HG03103 (cell line): ENCODE measurements around the gene MMD2.

Experiments used
- ATAC-seq: cut with Tn5 transposase; IDR thresholded peaks from one replicate; pipeline ENCODE4 v1.9.1; 2021; ENCODE audit warnings: low read depth; ENCODE audit not compliant: unreplicated experiment

Gene MMD2

DNA sequence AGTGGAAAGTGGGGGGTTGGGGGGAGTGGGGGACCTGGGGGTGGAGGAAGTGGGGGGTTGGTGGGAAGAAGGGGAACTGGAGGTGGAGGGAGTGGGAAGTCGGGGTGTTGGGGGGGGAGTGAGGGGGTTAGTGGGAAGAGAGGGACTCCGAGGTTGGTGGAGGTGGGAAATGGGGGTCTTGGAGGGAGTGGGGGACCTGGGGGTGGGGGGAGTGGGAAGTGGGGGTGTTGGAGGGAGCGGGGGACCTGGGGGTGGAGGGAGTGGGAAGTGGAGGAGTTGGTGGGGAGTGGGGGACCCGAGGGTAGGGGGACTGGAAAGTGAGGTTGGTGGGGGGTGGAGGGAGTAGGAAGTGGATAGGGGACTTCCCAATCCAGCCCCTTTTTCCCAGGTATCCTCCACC, 906 bp upstream of the MMD2 start:
- no peak for ATAC-seq

DNA sequence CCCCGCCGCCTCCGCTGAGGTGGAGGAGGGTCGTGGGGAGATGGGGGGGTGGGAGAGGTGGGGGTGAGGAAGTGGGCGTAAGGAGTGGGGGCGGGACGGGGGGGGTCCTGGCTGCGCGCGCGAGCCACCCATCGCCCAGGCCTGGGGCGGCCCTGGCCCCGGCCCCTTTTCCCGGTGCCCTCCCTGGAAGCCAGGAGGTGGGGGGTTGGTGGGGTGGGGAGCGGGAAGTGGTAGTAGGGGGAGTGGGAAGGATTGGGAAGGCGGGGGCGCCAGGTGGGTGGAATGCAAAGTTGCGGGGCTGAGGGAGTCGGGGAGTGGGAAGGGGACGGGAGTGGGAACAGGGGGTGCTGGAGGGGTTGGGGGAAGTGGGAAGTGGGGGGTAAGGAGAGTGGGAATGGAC, 319 bp upstream of the MMD2 start:
- no peak for ATAC-seq

DNA sequence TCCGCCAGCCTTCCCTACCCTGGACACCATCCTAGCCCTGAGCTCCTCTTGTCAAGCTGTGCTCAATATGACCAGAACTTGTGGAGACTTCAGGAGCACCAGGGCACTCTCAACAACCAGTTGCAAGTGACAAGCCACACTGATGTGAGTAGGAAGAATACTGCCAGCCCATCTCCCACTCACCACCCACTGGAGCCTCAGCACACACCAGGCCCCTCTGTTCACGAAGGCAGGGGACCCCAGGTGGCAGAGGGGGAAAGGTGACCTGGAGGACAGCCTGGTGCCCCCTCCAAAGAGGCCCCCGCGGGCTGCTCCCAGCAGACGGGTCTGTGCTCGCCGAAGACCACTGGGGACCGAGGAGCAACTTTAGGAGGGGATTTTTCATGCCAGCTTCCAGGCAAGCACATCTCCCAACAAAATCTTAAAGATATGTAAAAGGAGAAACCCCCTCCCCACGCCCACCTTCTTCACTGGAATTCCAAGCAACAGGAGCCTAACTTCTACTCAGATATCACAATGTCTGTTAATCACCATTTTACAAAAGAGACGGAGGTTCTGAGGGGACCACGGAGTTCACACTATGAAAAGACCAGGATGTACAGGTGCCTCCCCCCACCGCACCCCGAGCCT, 1.0 kb downstream of the MMD2 start:
- no peak for ATAC-seq

DNA sequence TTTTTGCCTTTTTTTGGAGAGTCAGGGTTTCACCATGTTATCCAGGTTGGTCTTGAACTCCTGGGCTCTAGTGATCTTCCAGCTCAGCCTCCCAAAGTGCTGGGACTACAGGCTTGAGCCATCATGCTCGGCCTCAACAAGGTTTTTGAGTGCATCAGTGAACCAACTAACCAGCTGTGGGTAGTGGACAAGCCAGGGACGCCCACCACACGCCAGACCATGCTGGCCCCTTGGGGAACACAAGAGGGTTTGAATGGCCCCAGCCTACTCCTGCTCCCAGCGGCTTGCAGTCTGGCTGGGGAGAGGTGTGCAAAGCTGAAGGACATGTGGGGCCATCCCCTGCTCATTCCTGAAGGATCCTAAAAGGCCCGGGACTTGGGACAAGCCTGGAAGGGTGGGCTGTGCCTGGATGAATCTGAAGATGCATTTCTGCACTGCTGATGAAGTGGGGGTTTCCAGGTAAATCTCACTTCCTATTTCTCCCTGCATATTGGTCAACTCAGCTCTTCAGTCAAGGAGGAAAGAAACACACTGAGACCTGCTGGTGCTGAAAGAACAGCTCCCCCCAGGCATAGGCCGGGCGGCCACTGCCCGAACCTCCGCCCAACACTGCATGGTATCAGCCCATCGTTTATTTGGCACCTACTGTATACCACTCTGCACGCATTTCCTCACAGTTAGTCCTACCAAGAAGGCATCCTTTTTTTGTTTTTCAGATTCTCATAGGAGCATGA, 6.9 kb downstream of the MMD2 start:
- ATAC-seq, result no peak

DNA sequence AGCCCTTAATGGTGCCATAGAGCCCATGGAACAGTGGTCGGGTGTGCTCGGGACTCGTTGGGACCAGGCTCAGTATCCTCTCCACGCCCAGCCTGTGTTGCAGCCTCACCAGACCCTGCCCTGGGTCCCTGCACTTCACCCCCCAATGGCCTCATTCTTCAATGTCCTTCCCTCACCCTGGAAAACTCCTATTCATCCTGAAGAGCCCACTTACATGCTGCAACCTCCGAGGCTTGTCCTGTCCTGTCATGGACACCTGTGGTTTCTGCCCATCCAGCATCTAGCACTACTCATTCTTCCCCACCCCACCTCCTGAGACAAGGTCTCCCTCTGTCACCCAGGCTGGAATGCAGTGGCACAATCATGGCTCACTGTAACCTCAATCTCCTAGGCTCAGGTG, 7.7 kb downstream of the MMD2 start:
- no peak for ATAC-seq

DNA sequence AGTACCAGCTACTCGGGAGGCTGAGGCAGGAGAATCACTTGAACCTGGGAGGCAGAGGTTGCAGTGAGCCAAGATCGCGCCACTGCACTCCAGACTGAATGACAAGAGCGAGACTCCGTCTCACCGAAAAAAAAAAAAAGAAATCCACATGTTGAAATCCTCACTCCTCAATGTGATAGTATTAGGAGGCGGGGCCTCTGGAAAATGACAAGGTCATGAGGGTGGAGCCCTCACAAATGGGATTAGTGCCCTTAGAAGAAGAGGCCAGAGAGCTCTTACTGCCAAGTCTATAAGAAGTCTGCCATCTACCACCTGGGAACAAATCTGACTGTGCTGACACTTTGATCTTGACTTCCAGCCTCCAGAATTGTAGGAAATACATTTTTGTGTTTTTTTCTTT, 10.6 kb downstream of the MMD2 start:
- ATAC-seq, result no peak

DNA sequence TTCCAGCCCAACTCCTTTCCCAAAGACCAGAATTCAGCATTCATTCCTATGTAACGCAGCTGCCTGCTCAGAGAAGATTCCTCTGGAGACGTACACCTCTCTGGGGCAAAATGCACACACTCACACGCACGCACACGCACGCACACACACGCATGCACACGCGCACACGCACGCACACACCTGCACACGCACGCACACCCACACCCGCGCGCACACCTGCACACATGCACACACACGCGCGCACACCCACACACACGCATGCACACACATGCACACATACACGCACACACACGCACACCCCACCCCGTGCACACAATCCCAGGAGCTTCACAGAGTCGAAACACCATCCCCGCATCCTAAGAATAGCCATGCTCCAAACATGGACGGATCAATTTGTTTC, 13.0 kb downstream of the MMD2 start:
- no peak for ATAC-seq

DNA sequence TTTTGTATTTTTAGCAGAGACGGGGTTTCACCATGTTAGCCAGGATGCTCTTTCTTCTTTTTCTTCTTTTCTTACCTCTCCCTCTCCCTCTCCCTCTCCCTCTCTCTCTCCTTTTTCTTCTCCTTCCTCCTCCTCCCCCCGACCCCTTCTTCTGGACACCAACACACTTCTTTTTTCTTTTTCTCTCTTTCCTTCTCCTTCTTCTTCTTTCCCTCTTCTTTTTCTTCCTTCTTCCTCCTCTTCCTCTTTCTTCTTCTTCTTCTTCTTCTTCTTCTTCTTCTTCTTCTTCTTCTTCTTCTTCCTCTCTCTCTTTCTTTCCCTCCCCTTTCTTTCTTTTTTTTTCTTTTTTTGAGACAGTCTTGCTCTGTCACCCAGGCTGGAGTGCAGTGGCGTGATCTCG, 14.0 kb downstream of the MMD2 start:
- no peak for ATAC-seq

DNA sequence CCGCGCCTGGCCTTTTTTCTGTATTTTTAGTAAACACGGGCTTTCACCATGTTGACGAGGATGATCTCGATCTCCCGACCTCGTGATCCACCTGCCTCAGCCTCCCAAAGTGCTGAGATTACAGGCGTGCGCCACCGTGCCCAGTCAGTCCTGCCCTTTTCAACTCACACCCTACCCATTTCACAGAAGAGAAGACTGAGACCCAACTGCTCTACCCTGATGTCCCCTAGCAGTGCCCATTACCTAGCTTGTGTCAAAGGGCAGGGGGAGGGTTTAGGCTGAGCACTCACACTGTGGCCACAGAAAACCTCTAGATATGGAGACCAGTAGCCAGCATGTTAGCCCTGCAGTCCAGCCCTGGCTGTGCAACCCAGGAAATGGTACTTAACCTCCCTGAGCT, 15.7 kb downstream of the MMD2 start:
- ATAC-seq, result no peak

DNA sequence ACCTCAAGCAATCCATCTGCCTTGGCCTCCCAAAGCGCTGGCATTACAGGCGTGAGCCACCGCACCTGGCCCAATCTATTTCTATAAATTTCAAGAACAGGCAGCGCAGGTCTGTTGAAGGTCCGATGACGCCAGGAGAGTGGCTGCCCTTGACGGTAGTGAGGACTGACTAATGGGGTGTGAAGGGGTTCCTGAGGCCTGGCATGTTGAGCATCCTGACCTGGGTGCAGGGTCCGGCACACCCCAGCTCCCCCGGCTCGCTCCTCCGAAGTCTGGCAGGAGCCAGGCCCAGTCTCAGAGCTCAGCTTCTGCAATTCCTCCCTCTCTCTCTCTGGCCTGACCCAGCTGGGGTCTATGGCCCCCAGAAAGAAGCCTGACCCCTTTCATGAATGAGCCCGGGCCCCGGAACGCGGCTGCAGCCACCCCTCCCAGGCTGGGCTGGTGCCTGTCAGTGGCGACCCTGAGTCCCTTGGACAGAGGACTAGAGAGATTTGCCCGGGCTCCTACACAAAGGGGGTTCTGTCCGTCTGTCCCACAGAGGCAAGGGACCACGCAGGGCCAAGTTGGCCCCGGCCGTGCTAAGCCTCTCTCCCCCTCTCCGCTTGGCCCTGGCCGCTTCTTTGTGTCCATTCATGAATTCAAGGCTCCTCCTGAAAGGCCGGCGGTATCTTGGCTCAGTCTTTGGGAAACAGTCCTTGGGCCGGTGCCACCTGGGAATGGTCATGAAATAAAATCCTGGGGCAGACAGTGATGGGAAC, 18.8 kb downstream of the MMD2 start:
- no peak for ATAC-seq

DNA sequence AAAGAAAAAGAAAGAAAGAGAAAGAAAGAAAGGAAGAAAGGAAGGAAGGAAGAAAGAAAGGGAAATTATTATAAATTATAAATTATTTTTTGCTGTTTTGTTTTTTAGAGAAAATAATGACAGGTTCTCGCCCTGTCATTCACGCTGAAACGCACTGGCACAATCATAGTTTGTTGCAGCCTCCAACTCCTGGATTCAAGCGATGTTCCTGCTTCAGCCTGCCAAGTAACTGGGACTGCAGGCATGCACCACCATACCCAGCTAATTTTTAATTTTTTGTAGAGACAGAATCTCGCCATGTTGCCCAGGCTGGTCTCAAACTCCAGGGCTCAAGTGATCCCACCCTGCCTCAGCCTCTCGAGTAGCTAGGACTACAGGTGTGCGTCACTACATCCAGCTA, 21.6 kb downstream of the MMD2 start:
- no peak for ATAC-seq

DNA sequence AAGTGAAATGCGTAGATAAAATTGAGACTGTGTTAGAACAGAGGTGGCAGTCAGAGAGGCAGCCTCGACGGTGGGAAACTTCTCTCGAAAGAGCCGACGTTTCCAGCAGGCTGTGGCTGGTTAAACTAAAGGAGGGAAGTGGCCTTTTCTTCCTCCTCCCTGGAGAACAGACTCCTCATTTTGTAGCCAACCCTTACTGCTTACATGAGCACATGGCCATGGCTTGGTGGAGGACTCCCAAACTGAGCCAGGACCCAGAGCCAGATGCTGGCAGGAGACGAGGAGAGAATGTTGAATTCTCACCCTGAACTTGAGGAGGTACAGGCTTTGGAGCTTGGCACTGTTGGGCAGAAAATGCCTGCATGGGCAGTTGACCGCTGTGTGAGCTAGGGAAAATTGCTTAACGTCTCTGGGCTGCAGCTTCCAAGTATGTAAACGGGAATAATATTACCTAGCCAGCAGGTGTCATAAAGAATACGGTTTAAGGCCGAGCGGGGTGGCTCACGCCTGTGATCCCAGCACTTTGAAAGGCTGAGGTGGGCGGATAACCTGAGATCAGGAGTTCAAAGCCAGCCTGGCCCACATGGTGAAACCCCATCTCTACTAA, 24.5 kb downstream of the MMD2 start:
- ATAC-seq, result no peak

DNA sequence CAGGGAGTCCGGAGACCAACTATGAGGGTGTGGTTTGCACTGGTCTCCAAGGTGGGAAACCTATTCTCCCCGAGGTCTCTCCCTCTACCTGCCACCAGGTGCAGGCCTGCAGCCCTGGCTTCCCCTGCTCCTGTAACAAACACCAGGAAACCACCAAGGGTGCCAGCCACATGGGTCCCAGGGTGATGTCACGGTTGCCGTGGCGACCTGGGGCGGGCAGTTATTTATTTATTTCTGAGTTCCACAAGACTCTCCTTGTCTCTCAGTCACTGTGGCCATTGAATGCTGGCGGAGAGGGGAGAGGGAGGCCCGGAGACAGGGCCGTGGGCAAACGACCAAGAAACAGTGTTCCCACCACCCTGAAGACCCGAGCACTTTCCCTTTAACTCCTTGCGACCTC, 27.0 kb downstream of the MMD2 start:
- ATAC-seq, result no peak

DNA sequence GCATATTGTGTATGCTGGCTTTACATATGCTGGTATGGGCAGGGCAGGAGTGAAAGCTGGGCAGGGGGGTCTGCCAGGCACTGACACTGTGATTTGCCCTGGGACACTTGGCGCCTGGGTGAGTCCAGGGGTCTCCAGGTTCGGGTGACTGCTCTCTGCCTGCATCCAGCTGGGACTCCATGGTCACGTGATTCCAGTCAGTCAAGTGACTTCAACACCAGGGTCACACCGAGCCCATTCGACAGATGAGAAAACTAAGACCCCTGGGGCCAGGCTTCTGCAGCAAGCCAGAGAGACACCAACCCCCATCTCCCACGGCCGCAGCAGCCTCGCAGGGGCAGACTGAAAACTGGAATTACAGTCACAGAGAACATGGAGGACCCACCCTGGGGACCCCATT, 30.0 kb downstream of the MMD2 start:
- ATAC-seq, result no peak

DNA sequence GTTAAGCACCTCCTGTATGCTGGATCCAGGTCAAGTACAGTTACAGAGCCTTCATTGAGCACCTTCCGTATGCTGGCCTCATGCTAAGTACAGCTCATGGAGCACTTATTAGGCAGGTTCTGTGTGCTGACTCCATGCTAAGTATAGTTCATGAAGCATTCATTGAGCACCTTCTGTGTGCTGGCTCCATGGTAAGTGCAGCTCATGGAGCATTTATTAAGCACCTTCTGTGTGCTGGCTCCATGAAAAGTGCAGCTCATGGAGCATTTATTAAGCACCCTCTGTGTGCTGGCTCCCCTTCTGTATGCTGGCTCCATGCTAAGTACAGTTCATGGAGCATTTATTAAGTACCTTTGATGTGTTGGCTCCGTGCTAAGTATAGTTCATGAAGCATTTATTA, 30.5 kb downstream of the MMD2 start:
- ATAC-seq, result no peak

DNA sequence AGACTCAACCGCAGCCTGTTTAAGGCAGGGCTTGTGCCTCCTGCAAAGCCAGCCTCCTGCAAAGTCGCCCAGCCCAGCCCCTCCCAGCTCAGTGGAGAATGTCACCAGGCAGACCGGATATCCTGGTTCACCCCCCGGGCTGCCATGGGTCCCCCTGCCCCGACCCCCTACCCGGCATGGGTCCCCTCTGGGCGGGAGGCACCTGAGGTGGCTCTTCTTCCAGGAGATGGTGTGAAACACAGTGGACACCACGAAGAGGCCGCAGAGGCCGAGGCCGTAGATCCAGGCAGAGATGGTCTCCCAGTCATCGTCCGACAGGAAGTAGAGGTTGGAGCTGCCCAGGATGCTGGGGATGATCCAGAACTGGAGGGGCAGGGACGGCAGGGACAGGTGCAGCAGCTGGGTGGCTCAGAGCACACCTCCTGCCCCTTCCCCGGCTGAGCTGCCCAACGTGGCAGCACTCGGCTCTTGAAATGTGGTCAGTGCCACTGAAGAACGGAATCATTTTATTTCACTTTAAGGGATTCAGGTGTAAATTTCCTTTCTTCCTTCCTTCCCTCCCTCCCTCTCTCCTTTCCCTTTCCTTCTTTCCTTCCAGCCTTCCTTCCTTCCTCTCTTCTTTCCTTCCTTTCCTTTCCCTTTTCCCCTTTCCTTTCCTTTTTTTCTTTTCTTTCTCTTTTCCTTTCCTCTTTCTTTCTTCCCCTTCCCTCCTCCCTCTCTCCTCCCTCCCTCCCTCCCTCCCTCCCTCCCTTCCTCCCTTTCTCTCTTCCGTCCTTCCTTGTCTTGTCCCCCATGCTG, 38.8 kb downstream of the MMD2 start:
- no peak for ATAC-seq

DNA sequence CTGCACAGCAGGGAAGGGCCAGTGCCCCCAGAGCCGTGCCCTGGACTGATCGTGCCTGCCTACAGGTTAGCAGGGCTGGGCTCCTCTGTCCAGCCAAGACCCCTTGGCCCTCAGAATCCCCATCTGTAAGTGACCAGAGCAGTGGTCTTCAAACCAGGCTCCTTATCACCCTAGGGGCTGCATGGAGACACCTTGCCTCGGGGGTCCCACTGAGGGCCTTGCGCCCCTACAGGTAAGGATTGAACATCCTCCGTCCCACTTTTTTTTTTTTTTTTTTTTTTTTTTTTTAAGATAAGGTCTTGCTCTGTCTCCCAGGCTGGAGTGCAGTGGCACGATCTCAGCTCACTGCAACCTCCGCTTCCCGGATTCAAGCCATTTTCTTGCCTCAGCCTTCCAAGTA, 42.9 kb downstream of the MMD2 start:
- ATAC-seq, result no peak

DNA sequence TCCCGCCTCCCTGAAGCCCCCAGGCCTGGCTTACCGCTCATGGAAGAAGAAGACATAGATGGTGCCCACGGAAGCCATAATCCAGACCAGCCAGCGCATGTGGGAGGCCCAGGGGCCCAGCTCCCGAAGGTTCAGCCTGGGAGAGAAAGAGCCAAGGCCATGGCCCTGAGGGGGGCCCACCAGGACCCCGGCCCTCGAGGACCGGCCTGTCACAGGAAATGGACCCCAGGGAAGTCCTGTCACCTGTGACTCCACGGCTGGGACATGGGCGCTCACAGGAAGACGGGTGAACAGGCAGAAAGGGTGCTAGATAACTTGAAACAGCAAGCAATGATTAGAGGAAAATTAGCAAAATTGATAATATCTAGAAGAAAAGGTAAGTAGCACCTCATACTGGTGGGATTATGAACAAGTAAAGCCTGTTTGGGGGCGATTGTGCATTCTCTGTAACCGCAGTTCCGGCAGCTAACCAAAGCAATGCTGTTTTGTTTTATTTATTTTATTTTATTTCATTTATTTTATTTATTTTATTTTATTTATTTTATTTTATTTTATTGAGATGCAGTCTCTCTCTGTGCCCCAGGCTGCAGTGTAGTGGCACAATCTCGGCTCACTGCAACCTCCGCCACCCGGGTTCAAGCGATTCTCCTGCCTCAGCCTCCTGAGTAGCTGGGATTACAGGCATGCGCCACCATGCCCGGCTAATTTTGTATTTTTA, 47.7 kb downstream of the MMD2 start:
- ATAC-seq, result no peak

DNA sequence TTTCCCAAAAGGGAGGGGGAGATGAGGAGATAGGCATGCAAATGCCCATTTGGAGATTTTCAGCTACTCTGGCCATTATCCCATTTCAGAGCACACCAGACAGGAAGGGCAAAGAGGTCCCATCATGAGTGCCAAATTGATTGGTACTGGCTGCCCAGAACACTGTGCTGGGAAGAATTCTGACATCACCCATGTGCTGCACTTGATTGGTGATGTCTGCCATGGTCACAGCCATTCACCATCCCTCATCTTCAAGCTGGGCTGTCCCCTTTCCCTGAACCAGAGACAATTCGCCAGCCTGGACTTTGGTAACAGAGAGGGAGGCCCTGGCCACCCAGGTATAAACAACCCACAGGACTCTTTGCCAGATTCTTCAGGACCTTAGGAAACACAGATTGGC, 52.3 kb downstream of the MMD2 start:
- ATAC-seq, result no peak

DNA sequence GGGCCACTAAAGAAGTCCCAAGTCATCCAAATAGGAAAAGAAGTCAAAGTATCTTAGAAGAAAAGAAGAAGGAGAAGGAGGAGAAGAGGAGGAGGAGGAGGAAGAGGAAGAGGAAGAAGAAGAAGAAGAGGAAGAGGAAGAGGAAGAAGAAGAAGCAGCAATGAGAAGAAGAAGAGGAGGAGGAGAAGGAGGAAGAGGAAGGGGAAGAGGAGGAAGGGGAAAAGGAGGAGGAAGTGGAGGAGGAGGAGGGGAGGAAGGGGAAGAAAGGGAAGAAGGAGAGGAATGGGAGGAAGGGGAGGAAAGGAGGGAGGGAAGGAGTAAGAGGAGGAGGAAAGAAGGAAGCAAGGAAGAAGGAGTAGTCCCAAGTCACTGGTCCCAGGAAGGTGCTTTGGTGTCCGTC, 53.8 kb downstream of the MMD2 start:
- ATAC-seq, result no peak
